GM12892 (cell line): ENCODE measurements around the gene HDAC5.
A peak's percentile ranks its signal among the peaks of the same experiment; 100 is the strongest.

ENCODE experiments used
- DNase-seq: peaks from one replicate; pipeline ENCODE4 v3.0.0; 2011; ENCODE audit not compliant: insufficient read length
- FAIRE-seq: peaks from 2 replicates; lab custom pipeline; 2011; peaks lifted over from hg19 to GRCh38; lab: Jason Lieb, UNC
- POLR2A ChIP-seq: IDR thresholded peaks from 2 replicates; pipeline ENCODE4 v1.6.1; 2011; ENCODE audit warnings: low read depth, low read length, control low read depth
- POLR2AphosphoS5 ChIP-seq: IDR thresholded peaks from 2 replicates; pipeline ENCODE4 v1.6.1; 2011; ENCODE audit warnings: low read depth, low read length, control low read depth
- TAF1 ChIP-seq: IDR thresholded peaks from 2 replicates; pipeline ENCODE4 v1.6.1; 2011; ENCODE audit warnings: low read depth, mild to moderate bottlenecking, control low read depth, low read length, borderline replicate concordance

HDAC5 gene

DNA sequence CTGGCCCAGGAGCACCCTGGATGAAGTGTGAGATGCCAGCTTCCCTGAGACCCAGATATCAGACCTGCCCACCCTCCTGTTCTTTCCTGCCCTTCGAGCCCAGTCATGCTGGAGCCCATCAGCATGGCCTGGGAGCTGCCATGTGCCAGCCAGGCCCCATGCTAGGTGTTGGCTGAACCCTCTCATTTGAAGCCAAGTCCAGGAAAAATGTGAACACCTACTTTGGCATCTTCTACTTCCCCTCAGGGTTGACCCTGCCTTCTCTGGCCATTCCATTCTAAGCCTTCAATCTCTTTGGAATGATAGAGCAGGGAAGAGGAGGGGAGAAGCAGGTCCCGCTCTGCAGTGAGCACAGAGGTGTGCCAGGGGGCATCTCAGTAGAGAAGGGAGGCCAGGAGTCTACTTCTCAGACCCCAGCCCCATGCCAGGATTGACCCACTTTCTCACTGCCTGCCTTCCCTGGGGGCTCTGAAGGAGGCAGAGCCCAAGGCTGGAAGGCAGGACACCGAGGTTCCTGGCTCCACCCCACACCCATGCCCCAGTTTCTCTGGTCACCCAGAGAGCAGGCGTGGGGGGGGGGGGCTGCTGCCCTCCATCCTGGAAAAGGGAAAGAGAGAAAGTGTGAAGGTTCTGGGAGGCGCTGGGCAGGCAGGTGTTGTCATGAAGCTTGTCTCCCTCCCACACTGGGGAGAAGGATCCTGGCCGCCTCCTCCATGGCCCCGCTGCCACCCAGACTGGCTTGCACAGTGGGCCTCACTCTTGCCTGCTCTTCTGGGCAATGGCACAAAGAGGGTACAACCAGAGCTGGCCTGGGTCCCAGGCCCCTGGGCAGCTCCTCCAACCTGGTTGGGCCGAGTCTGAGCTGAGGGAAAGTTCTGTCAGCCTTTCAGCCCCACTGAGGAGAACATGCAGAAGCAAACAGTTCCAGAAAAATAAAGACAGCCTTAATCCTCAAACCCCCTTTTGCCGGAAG, 9.3 kb downstream of the HDAC5 start:
- TF ChIP-seq TAF1 = no peak
- no peak for TF ChIP-seq POLR2A
- TF ChIP-seq POLR2AphosphoS5 = no peak
- FAIRE-seq (no peak), DNase-seq (no peak)

DNA sequence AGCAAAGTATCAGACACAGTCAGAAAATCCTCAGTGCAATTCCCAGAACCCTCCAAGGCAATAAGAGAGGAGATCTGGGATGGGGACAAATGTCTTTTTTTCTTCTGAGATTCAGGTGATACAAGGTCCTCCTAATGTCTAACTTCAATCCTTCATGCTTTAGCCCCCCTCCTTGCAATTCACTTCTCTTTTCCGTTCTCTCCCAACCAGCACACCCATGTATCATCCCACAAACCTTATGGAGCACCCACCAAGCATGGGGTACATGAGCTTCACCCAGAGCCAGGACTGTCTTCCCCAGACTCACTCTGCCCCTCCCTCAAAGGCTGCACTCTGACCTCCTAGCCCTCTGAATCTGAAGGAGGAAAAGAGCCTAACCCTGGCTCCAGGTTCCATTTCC, 10.1 kb downstream of the HDAC5 start:
- DNase-seq = no peak
- TF ChIP-seq POLR2A (no peak), TAF1 (no peak), POLR2AphosphoS5 (no peak)
- FAIRE-seq = no peak

DNA sequence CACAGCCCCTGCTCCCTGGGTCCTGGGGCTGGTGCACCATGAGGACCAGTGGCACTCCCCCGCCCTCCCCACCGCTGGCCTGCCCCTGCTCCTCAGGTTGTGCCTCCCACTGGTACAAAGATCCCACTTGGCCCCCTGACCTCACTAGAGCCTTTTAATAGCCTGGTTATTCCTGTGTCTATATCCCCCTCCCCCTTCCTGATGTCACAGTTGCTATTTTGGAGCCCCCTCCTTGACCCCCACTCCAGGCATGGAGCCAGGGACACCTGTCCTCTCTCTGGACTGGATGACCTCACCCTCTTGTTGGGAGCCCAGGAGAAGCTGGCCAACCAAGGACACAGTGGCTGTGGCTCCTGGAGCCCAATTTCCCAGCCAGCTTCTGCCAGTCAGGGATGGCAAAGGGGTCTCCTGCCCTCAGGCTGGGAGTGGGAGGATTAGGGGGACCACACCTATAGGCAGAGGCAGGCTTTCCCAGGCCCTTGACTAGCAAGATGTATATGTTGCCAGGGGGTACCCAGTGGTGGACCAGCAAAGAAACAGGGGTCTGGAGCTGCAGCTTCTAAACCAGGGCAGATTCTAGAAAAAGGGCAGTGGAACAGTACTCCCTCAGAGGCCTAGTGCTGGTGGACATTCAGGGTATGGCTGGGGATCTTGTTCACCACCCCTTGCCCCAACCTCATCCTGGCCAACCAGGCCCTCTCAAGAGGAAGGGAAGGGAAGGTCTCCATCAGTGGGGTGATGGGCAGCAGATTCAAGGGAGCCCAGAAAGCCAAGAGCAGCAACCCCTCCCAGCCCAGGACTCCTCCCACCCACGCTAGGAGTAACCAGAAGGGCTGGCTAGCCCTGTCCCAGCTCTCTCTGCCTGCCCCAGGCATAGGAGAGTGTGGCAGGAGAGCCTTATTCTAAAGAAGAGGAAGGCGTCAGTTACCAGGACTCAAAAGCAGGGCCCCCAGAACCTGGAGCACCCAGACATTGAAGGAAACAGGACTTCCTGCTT, 10.9 kb downstream of the HDAC5 start:
- no peak for TF ChIP-seq POLR2A
- TF ChIP-seq TAF1 = no peak
- TF ChIP-seq POLR2AphosphoS5 = no peak
- DNase-seq (no peak), FAIRE-seq (no peak)

DNA sequence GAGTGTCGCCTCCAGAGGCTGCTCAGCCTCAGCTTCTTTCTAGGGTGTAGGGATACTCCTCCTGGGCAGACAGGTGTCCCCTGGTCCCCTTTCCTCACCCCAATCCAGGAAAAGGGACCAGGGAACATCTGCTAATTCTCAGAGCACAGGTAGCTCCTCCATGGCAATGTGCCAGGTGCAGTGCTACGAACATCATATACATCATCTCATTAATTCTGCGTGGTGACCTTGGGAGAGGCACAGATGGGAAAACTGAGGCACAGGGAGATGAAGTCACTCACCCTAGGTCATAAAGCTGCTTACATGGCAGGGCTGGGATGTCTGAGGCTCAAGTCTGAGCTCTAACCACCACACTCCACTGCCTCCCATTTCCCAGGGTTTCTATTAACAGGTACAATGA, 11.7 kb downstream of the HDAC5 start:
- TF ChIP-seq TAF1 (no peak), POLR2A (no peak)
- DNase-seq (no peak), FAIRE-seq (peak; percentile 57)

DNA sequence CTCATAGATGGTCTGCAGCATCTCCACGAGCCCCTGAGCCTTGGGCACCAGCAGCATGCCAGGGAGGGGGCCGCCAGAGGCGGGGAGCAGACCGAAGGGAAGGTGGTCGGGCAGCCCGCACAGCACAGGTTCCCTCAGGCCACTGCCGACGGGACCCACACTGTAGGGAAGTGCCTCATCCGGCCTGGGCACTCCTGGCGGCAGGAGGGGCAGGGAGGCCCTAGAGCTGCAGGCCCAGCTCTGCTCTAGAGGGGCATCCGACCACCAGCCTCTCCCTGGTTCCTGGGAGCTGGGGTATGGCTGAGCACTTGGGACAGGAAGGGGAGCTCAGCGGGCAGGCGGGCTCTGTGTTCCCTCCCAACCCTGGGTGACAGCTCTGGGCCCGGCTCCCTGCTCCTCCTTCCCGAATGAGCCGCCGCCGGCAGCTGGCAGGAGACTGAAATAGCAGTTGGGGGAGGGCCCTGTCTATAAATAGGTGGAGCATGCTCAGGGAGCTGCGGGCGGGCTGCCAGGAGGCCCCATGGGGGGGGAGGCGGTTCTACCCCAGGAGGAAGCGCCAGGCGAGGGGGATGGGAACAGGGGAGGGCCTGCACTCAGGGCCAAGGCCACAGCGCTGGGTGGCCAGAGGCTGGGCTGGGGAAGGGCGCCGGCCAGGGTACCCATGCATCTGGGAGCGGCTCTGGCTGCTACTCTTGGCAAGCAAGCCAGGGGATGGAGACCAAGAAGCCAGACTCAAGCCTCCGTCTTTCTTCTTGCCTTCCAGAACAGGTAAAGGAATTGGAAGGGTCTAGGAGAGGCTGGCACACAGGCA, 12.4 kb downstream of the HDAC5 start:
- DNase-seq = peak; percentile 86
- peak; percentile 20; the same call in 1 of the 2 replicates for TF ChIP-seq TAF1
- TF ChIP-seq POLR2A = no peak
- TF ChIP-seq POLR2AphosphoS5 = no peak
- peak; percentile 84 for FAIRE-seq

DNA sequence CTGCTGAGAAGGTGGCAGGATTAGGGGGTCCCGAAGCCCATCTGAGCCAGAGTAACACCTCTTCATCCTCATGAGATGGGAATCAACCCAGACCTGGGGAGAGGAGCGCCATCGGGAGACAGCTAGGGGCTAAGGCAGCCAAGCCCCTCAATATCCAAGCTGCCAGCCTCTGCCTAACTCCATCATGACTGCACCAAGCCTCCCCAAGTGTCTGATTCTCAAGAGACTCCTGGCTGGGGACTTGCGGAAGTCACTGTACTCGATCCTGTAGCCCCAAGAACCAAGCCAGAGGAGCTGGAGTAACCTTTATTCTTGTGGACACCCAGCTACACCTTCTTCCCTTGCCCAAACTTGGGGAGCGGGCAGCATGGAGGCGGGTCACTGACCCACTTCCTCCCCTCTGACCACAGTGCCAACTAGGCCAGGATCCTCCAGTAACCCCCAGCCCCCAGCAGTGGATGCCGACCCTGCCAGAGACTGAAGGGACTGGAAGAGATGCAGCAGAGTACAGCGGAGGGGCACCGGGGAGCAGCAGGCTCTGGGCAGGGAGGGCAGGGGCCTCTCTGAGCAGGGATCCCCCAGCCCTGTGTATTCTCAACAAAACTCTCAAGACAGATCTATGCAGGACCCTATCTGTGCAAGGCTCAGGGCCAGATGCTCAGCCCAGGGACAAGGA, 13.3 kb downstream of the HDAC5 start:
- DNase-seq = no peak
- TF ChIP-seq TAF1 (no peak), POLR2AphosphoS5 (no peak), POLR2A (no peak)
- FAIRE-seq = no peak

DNA sequence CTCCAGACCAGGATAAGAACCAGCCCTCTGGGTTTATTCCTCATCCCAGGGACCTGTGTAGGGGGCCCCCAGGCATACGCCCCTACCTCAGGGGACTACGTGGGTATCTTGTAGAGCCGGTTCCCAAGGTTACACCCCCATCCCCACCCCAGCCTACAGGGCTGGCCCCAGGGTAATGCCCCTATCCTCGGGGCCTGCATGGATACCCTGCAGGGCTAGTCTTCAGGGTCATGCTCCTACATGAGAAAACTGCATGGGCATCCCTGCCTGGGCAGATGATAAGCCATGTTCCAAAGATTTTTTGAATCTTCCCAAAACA, 14.2 kb downstream of the HDAC5 start:
- DNase-seq (no peak), FAIRE-seq (no peak)
- no peak for TF ChIP-seq TAF1
- TF ChIP-seq POLR2AphosphoS5 = no peak
- no peak for TF ChIP-seq POLR2A

DNA sequence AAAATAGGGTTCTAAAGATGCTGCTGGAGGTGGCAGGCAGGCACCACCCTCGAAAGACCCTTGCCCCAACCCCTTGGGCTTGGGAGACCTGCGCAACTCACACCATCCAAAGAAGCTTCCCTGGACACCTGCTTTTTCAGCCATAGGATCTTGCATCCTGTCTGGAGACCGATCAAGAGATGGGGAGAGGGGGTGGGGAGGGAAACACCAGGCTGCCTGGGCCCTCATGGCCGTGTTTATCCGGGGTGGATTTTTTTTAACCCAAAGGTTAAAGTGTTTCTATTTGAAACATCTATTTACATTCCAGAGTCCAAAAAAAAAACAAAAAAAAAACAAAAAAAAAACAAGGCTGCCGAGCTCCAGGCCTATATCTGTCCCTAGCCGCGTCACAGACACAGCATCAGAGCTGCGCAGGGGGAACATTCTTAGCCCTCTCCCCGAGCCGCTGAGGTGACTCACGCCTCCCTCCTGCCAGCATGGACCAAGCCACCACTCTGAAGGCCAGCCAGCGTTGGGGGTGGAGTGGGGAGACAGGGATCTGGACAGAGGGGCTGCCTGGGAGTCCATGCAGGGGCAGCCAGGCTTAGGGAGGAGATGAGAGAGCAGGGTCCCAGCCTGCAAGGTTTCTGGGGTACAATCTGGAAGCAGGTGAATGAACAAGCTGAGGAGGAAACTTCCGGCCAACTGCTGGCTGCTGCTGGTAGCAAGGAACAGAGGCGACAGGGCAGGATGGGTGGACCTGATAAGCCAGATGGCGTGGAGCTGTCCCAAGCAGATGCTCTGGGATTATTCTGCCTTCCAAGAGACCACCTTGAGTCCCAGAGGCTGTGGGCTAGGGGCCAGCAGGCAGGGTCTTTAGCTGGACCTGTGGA, 14.8 kb downstream of the HDAC5 start:
- TF ChIP-seq POLR2AphosphoS5 = no peak
- no peak for TF ChIP-seq POLR2A
- no peak for TF ChIP-seq TAF1
- FAIRE-seq = no peak
- DNase-seq = no peak

DNA sequence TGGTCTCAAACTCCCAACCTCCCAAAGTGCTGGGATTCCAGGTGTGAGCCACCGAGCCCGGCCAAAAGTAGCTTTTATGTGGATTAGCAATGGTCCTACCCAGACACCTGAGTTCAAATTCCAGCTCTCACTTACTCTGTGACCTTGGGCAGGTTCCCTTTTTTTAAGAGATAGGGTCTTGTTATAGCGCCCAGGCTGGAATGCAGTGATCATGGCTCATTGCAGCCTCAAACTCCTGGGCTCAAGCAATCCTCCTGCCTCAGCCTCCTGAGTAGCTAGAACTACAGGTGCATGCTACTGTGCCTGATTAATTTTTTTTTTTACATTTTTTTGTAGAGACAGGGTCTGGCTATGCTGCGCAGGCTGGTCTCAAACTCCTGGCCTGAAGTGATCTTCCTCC, 16.6 kb downstream of the HDAC5 start:
- no peak for FAIRE-seq
- TF ChIP-seq POLR2A (no peak), TAF1 (no peak), POLR2AphosphoS5 (no peak)

DNA sequence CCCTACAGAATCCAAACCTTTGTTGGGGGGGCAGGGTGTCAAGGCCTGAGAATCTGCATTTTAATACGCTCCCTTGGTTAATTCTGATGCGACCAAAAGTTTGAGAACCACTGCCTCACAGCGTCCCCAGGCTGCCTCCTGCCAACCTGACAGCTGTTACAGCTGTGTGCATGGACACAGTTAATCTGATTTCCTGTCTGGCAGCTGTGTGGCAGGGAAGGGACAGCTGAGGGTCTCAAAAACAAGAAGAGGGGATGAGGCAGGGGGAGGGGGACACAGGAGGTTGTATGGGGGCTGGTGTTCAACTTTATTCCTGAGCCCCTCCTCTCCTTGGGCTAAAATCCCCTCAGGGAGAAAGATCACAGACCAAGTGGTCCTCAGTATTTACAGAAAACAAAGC, 17.5 kb downstream of the HDAC5 start:
- DNase-seq = no peak
- no peak for TF ChIP-seq POLR2A
- TF ChIP-seq POLR2AphosphoS5 = no peak
- TF ChIP-seq TAF1 = no peak
- no peak for FAIRE-seq

More for the DNA sequence above, 16.6 kb downstream of the HDAC5 start:
- DNase-seq = no peak
